HEK293 (cell line): ENCODE data around the gene PRKG1.

Experiments used
- ZNF221 ChIP-seq: fragments of 450-650 bp; formaldehyde crosslinking; IDR thresholded peaks from 2 replicates; pipeline ENCODE4 v1.5.1; 2017; ENCODE audit warnings: missing biosample characterization, missing genetic modification characterization, borderline replicate concordance
- ZNF248 ChIP-seq: fragments of 450-650 bp; formaldehyde crosslinking; IDR thresholded peaks from 2 replicates; pipeline ENCODE4 v1.5.1; 2017; ENCODE audit warnings: missing biosample characterization, missing genetic modification characterization
- ZNF473 ChIP-seq: fragments of 450-650 bp; formaldehyde crosslinking; IDR thresholded peaks from 2 replicates; pipeline ENCODE4 v1.5.1; 2017; ENCODE audit warnings: missing biosample characterization, missing genetic modification characterization
- ZNF830 ChIP-seq: fragments of 450-650 bp; IDR thresholded peaks from 2 replicates; pipeline ENCODE4 v1.5.0; 2018; ENCODE audit warnings: missing biosample characterization, missing genetic modification characterization, low read depth, mild to moderate bottlenecking, moderate library complexity
- ZNF843 ChIP-seq: fragments of 450-650 bp; formaldehyde crosslinking; IDR thresholded peaks from 2 replicates; pipeline ENCODE4 v1.5.1; 2016; ENCODE audit warnings: missing biosample characterization, missing genetic modification characterization
- TF ChIP-seq, protein P1 (sequence below): fragments of 450-650 bp; formaldehyde crosslinking; conservative IDR thresholded peaks from 2 replicates; pipeline ENCODE4 v1.5.1; 2016; ENCODE audit warnings: low read depth, missing biosample characterization, missing genetic modification characterization
- TF ChIP-seq, protein P2 (sequence below): fragments of 450-650 bp; formaldehyde crosslinking; IDR thresholded peaks from 2 replicates; pipeline ENCODE4 v1.5.1; 2016; ENCODE audit warnings: missing biosample characterization, missing genetic modification characterization
- TF ChIP-seq, protein P3 (sequence below): fragments of 450-650 bp; formaldehyde crosslinking; IDR thresholded peaks from 2 replicates; pipeline ENCODE4 v1.5.0; 2017; ENCODE audit warnings: missing biosample characterization, missing genetic modification characterization, borderline replicate concordance
- TF ChIP-seq, protein P4 (sequence below): fragments of 450-650 bp; formaldehyde crosslinking; IDR thresholded peaks from 2 replicates; pipeline ENCODE4 v1.5.1; 2016; ENCODE audit warnings: missing biosample characterization, missing genetic modification characterization, borderline replicate concordance
- TF ChIP-seq, protein P5 (sequence below): fragments of 450-650 bp; formaldehyde crosslinking; IDR thresholded peaks from 2 replicates; pipeline ENCODE4 v1.5.1; 2016; ENCODE audit warnings: missing biosample characterization, missing genetic modification characterization

DNA sequence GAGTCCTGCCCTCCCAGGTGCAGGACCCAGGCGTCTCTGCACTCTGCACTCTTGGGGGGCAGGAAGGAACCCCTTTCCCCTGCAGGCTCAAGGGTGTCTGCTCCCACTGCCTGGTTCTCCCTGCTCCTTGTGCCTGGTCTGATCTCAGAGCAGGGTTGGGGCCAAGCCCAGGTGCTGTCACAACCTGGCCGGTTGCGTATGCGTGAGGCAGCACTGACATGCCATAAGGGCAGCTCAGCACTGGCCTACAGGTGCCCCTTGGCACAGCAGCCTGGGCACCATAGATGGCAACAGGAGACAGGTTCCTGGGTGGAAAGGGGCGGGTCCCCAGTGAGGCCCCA, 1273.0 kb downstream of the PRKG1 start:
- TF ChIP-seq ZNF221 (tag by site-specific recombination) (no peak), ZNF830 (tag by site-specific recombination) (no peak), ZNF248 (tag by site-specific recombination) (no peak), ZNF473 (no peak), ZNF843 (tag by site-specific recombination) (no peak)
- TF ChIP-seq, protein P1, sequence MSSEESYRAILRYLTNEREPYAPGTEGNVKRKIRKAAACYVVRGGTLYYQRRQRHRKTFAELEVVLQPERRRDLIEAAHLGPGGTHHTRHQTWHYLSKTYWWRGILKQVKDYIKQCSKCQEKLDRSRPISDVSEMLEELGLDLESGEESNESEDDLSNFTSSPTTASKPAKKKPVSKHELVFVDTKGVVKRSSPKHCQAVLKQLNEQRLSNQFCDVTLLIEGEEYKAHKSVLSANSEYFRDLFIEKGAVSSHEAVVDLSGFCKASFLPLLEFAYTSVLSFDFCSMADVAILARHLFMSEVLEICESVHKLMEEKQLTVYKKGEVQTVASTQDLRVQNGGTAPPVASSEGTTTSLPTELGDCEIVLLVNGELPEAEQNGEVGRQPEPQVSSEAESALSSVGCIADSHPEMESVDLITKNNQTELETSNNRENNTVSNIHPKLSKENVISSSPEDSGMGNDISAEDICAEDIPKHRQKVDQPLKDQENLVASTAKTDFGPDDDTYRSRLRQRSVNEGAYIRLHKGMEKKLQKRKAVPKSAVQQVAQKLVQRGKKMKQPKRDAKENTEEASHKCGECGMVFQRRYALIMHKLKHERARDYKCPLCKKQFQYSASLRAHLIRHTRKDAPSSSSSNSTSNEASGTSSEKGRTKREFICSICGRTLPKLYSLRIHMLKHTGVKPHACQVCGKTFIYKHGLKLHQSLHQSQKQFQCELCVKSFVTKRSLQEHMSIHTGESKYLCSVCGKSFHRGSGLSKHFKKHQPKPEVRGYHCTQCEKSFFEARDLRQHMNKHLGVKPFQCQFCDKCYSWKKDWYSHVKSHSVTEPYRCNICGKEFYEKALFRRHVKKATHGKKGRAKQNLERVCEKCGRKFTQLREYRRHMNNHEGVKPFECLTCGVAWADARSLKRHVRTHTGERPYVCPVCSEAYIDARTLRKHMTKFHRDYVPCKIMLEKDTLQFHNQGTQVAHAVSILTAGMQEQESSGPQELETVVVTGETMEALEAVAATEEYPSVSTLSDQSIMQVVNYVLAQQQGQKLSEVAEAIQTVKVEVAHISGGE (tag by site-specific recombination) = no peak
- TF ChIP-seq, protein P2, sequence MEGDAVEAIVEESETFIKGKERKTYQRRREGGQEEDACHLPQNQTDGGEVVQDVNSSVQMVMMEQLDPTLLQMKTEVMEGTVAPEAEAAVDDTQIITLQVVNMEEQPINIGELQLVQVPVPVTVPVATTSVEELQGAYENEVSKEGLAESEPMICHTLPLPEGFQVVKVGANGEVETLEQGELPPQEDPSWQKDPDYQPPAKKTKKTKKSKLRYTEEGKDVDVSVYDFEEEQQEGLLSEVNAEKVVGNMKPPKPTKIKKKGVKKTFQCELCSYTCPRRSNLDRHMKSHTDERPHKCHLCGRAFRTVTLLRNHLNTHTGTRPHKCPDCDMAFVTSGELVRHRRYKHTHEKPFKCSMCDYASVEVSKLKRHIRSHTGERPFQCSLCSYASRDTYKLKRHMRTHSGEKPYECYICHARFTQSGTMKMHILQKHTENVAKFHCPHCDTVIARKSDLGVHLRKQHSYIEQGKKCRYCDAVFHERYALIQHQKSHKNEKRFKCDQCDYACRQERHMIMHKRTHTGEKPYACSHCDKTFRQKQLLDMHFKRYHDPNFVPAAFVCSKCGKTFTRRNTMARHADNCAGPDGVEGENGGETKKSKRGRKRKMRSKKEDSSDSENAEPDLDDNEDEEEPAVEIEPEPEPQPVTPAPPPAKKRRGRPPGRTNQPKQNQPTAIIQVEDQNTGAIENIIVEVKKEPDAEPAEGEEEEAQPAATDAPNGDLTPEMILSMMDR (tag by site-specific recombination) = no peak
- TF ChIP-seq, protein P3, sequence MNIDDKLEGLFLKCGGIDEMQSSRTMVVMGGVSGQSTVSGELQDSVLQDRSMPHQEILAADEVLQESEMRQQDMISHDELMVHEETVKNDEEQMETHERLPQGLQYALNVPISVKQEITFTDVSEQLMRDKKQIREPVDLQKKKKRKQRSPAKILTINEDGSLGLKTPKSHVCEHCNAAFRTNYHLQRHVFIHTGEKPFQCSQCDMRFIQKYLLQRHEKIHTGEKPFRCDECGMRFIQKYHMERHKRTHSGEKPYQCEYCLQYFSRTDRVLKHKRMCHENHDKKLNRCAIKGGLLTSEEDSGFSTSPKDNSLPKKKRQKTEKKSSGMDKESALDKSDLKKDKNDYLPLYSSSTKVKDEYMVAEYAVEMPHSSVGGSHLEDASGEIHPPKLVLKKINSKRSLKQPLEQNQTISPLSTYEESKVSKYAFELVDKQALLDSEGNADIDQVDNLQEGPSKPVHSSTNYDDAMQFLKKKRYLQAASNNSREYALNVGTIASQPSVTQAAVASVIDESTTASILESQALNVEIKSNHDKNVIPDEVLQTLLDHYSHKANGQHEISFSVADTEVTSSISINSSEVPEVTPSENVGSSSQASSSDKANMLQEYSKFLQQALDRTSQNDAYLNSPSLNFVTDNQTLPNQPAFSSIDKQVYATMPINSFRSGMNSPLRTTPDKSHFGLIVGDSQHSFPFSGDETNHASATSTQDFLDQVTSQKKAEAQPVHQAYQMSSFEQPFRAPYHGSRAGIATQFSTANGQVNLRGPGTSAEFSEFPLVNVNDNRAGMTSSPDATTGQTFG (tag by site-specific recombination) = no peak
- TF ChIP-seq, protein P4, sequence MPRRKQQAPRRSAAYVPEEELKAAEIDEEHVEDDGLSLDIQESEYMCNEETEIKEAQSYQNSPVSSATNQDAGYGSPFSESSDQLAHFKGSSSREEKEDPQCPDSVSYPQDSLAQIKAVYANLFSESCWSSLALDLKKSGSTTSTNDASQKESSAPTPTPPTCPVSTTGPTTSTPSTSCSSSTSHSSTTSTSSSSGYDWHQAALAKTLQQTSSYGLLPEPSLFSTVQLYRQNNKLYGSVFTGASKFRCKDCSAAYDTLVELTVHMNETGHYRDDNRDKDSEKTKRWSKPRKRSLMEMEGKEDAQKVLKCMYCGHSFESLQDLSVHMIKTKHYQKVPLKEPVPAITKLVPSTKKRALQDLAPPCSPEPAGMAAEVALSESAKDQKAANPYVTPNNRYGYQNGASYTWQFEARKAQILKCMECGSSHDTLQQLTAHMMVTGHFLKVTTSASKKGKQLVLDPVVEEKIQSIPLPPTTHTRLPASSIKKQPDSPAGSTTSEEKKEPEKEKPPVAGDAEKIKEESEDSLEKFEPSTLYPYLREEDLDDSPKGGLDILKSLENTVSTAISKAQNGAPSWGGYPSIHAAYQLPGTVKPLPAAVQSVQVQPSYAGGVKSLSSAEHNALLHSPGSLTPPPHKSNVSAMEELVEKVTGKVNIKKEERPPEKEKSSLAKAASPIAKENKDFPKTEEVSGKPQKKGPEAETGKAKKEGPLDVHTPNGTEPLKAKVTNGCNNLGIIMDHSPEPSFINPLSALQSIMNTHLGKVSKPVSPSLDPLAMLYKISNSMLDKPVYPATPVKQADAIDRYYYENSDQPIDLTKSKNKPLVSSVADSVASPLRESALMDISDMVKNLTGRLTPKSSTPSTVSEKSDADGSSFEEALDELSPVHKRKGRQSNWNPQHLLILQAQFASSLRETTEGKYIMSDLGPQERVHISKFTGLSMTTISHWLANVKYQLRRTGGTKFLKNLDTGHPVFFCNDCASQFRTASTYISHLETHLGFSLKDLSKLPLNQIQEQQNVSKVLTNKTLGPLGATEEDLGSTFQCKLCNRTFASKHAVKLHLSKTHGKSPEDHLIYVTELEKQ (tag by site-specific recombination) = no peak
- TF ChIP-seq, protein P5, sequence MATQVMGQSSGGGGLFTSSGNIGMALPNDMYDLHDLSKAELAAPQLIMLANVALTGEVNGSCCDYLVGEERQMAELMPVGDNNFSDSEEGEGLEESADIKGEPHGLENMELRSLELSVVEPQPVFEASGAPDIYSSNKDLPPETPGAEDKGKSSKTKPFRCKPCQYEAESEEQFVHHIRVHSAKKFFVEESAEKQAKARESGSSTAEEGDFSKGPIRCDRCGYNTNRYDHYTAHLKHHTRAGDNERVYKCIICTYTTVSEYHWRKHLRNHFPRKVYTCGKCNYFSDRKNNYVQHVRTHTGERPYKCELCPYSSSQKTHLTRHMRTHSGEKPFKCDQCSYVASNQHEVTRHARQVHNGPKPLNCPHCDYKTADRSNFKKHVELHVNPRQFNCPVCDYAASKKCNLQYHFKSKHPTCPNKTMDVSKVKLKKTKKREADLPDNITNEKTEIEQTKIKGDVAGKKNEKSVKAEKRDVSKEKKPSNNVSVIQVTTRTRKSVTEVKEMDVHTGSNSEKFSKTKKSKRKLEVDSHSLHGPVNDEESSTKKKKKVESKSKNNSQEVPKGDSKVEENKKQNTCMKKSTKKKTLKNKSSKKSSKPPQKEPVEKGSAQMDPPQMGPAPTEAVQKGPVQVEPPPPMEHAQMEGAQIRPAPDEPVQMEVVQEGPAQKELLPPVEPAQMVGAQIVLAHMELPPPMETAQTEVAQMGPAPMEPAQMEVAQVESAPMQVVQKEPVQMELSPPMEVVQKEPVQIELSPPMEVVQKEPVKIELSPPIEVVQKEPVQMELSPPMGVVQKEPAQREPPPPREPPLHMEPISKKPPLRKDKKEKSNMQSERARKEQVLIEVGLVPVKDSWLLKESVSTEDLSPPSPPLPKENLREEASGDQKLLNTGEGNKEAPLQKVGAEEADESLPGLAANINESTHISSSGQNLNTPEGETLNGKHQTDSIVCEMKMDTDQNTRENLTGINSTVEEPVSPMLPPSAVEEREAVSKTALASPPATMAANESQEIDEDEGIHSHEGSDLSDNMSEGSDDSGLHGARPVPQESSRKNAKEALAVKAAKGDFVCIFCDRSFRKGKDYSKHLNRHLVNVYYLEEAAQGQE (tag by site-specific recombination) = no peak
